Erythroblast (primary cell): Measurements from ENCODE around the gene VAC14.
"Not testable (repeated sequence)": the region's sequence is repeated elsewhere in the genome, so short reads cannot be mapped to it uniquely, and the experiment has no call there.

ENCODE experiments used
- DNase-seq, 2 experiments: peaks; one replicate each; lab custom pipeline; 2025; lab: John Stamatoyannopoulos, UW
- GATA1 ChIP-seq: IDR thresholded peaks from 2 replicates; pipeline ENCODE4 v1.6.1; 2011; ENCODE audit warnings: low read depth, mild to moderate bottlenecking, control low read depth, low read length, moderate library complexity
- POLR2A ChIP-seq: IDR thresholded peaks from 2 replicates; pipeline ENCODE4 v1.6.1; 2011; ENCODE audit warnings: mild to moderate bottlenecking, low read length

VAC14 gene

GRCh38 chr16:70800781-70801480, at the start of gene VAC14:
TSS of gene VAC14 (minus strand) at chr16:70801158. CDS start at chr16:70800900, 258 bp downstream.
- peak; percentile 97 for DNase-seq
- peak; percentile 87 for TF ChIP-seq POLR2A
- no peak for TF ChIP-seq GATA1

GRCh38 chr16:70823498-70824118, 22.6 kb upstream of the VAC14 start:
- not testable (repeated sequence) for DNase-seq

- not testable (repeated sequence) for DNase-seq
These were observed 21.8 kb upstream of the VAC14 start for GRCh38 chr16:70822734-70823133.

GRCh38 chr16:70818088-70818487, 17.1 kb upstream of the VAC14 start:
- not testable (repeated sequence) for DNase-seq

- no peak for DNase-seq
- TF ChIP-seq POLR2A (no peak), GATA1 (no peak)
These were observed 8.6 kb upstream of the VAC14 start for GRCh38 chr16:70809392-70810060.

GRCh38 chr16:70808371-70808770, 7.4 kb upstream of the VAC14 start:
- TF ChIP-seq POLR2A, result no peak
- no peak for TF ChIP-seq GATA1
- DNase-seq, result no peak

GRCh38 chr16:70805787-70806186, 4.8 kb upstream of the VAC14 start:
- no peak for TF ChIP-seq GATA1
- no peak for TF ChIP-seq POLR2A
- DNase-seq, result no peak

GRCh38 chr16:70805380-70805779, 4.4 kb upstream of the VAC14 start:
- DNase-seq, result no peak
- TF ChIP-seq GATA1 (no peak), POLR2A (no peak)

GRCh38 chr16:70804734-70805169, 3.8 kb upstream of the VAC14 start:
- TF ChIP-seq GATA1 (no peak), POLR2A (no peak)
- DNase-seq, result no peak

- DNase-seq, result peak in 1 of 2 experiments; percentile 13
- TF ChIP-seq GATA1, result no peak
- no peak for TF ChIP-seq POLR2A
These were observed 3.3 kb upstream of the VAC14 start for GRCh38 chr16:70804153-70804733.

- TF ChIP-seq GATA1, result no peak
- TF ChIP-seq POLR2A, result no peak
- peak in 1 of 2 experiments; percentile 44 for DNase-seq
These were observed 2.4 kb upstream of the VAC14 start for GRCh38 chr16:70803319-70803718.

GRCh38 chr16:70801611-70802010, 653 bp upstream of the VAC14 start:
- TF ChIP-seq POLR2A, result no peak
- TF ChIP-seq GATA1, result no peak
- no peak for DNase-seq

GRCh38 chr16:70800311-70800710, 647 bp downstream of the VAC14 start:
- peak in 1 of 2 experiments; percentile 56 for DNase-seq
- no peak for TF ChIP-seq POLR2A
- TF ChIP-seq GATA1, result no peak

GRCh38 chr16:70796301-70796700, 4.7 kb downstream of the VAC14 start:
- TF ChIP-seq GATA1 (no peak), POLR2A (no peak)
- DNase-seq, result no peak
